Renal cortical epithelial cell (primary cell): Measurements from ENCODE around the gene NRROS. TPM values are rescaled to one million over a fixed set of nuclear protein-coding genes. Genes with fewer than 3 reads are reported as not detected.
"Not testable (repeated sequence)": the region's sequence is repeated elsewhere in the genome, so short reads cannot be mapped to it uniquely, and the experiment has no call there.

Experiments used
- DNase-seq: peaks from one replicate; pipeline ENCODE4 v3.0.0-alpha.2; 2011; ENCODE audit warnings: low read depth
- total RNA-seq: library from RNA; depleted of rRNA; stranded (reverse); fragments of >200 nt; gene quantifications from 2 replicates; pipeline ENCODE4 v1.2.3, GENCODE V29; 2014

The NRROS gene
- total RNA-seq, 1 donor from 2014 or later: 0.20 TPM

DNA sequence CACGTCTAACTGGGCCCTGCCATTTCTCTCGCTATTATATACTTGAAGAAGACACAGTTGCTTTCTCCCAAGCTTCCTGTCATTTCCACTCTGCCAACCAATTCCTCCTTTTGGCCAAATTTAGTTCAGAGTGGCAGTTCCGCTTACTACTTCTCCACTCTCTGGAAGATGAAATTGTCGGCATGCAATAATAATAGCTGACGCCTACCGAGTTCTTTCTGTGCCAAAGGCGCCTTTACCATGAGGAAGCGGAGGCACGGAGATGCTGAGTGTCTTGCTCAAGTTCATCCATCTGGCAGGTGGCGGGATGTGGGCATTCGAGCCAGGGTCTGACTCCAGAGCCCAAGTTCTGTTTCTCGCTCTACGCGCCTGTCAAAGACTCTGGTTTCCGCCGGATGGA lies 14.6 kb upstream of the NRROS start:
- no peak for DNase-seq

GRCh38 chr3:196625331-196625730 lies 14.2 kb upstream of the NRROS start:
- DNase-seq: no peak

DNA sequence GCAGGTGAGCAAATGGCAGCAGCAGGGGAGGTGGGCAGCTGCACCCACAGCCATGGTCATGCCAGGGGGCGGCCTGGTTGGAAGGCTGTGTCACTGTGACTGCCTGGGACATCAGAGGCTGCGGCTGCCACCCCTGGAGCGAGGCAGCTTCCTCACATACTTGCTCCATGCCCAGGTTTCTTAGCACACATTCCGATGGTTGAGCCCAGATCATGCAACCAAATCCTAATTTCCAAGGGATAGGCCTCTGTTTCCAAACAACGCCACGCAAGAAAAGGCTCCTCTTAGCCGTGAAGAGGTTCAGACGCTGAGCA lies 11.6 kb upstream of the NRROS start:
- no peak for DNase-seq

DNA sequence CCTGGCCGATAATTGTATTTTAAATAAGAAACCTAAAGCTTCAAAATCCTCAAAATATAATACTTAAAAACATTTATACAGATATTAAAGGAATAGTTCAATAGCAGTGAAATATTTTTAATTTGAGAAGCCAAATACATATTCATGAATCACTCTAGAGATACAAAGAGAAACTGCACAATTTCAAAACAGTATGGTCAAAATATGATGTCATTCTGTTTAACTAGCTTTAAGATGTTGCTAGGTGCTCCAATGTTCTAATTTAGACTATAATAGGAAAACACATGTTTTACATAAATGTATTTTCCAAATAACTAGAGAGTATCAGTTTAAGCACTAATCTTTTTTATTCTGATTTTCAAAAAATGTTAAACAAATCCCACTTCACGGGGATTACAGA lies 10.3 kb upstream of the NRROS start:
- DNase-seq: no peak

- DNase-seq: no peak
These were observed 7.8 kb upstream of the NRROS start for GRCh38 chr3:196631682-196632045.

GRCh38 chr3:196632046-196632751 lies 7.3 kb upstream of the NRROS start:
- DNase-seq: peak; percentile 35

DNA sequence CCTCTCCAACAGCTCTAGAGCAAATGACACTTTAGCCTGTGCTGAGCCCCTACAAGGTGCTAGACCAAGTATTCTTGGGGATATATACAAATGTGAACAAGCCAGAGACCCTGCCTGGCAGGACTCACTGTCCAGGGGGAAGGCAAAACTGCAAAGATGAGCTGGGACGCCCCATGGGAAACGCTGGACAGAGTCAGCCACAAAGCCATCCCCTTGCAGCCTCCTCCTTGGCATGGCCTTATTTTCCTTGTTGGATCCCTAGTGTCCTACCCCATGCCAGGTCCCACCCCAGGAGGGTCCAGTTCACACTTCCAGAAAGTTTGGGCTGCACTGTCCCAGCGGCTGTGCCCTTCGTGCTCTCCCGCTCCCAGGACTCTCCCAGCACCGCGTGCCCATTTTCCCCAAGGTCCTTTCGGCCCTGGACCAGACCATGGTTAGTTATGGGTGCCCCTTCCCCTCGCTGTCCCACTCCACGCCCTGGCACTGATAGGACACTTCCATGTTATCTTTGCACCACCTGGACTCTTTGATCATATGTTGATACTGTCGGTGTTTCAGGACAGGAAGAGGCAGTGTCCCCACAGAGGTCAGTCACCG lies 5.8 kb upstream of the NRROS start:
- DNase-seq: no peak

GRCh38 chr3:196634224-196634623 lies 5.3 kb upstream of the NRROS start:
- DNase-seq: no peak

DNA sequence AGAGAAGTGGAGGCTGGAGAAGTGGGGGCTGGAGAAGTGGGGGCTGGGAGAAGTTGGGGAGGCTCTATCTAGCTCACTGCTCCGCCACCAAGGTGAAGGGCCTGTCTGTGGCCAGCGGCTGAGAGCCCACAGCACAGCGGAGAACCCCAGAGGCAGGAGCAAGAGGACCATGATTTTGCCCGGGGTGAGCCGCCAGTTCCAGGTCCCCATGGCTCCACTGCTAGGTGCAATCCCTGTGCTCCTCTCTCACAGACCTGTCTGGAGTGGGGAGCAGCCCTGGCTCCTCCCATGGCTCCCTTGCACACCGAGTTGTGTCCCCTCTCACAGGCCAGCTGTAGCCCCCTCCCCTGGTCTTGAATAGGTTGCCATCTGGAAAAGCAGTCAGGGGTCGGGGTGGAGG lies 4.7 kb upstream of the NRROS start:
- no peak for DNase-seq

- no peak for DNase-seq
These were observed 2.8 kb upstream of the NRROS start for GRCh38 chr3:196636369-196637349.

GRCh38 chr3:196637941-196638340 lies 1.6 kb upstream of the NRROS start:
- DNase-seq: not testable (repeated sequence)

DNA sequence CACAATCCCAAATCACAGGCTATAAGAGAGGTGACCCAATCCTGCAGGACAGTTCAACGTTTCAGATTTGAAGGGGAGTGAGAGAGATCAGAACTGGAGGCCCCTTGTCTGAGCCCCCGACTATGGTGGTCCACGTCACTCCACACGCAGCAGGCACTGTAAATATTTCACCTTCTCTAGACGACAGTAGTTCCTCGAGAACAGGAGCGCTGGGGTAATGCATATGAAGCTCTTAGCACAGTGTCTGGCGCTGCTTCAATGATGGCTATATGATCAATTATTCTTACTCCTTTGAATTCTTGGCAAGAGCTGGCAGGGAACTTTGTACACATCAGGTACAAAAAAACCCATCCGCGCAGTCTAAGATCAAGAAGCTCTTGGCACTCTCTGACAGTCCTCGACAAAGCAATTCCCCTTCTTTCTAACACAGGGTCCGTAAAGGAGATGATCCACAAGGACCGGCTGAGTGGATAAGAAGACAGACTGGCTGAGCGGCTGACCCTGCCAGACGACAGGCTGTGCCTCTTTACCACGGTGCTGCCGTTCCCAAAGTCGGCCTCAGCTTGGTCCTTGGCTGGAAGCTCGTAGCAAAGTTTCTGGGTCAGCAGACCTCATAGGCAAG lies 522 bp upstream of the NRROS start:
- DNase-seq: no peak

DNA sequence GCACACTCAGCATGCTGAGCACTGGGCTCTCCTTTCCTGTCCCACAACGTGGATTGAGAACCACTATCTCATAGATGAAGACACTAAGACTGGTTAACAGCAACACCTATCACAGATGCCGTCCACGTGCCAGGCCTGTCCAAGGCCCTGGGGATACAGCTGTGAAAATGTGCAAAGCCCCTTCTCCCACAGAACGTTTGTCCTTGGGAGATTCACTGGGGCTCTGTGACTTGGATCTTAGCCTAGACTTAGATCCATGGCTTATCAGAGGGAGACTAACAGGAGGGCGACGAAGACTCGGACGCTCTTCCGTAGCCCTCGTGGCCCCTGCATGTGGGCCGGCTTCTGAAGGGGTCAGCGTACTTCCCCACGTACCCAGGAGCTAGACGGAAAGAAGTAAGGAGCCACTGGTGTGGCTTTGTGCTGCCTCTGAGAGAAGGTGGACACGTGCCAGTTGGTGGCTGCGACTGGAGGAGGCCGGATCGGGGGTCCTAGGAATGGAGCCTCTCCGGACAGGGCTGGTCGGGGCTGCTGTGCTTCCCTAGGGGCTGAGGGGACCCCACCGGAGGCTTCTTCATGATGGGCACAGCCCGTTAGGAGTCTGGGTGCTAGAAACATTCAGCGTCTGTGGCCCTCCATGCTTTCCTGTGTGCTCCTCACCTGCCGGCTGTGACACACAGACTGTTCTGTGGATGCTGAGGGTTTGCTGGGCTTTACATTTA lies 964 bp downstream of the NRROS start:
- no peak for DNase-seq

DNA sequence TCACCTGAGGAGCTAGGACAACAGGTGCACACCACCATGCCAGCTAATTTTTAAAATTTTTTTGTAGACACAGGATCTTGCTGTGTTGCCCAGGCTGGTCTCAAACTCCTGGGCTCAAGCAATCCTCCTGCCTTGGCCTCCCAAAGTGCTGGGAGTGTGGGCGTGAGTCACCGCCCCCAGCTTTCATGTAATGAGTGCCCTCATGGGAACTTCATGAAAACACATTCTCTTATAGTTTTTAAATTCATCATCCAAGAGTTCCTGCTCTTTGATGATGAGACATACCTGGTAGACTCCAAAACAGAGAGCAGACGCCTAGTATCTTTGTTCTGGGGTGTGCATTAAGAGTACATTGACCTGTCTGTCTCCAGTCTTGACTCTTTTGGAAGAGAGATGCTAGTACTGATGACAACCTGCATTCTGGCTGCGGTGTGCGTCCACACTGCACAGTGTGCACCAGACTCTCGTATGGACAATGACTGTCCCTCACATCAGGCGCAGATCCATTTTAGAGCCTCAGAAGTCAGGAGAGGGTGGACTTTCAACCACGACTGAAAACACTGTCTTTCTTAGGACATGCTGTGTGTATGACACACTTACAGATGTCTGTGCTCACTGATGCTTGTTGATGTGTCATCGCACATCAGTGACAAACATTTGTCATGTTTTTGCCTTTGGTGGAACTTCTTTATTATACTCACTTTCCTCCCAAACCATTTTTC lies 2.0 kb downstream of the NRROS start:
- DNase-seq: no peak

DNA sequence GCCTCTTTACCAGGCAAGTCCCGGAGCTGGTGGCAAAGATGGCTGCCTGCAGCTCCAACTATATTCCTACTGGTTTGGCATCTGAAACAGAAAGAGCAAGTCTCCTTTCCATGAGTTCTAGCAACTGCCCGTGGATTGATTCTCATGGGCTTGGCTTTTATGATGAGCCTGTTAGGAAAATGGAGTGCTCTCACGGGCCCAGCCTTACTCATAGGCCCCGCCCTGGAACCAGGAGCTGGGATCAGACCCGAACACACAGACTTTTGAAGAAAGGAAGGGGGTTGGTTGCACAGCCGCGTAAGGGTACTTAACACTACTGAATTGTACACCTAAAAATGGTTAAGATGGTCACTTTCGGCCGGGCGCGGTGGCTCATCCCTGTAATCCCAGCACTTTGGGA lies 2.9 kb downstream of the NRROS start:
- DNase-seq: no peak

DNA sequence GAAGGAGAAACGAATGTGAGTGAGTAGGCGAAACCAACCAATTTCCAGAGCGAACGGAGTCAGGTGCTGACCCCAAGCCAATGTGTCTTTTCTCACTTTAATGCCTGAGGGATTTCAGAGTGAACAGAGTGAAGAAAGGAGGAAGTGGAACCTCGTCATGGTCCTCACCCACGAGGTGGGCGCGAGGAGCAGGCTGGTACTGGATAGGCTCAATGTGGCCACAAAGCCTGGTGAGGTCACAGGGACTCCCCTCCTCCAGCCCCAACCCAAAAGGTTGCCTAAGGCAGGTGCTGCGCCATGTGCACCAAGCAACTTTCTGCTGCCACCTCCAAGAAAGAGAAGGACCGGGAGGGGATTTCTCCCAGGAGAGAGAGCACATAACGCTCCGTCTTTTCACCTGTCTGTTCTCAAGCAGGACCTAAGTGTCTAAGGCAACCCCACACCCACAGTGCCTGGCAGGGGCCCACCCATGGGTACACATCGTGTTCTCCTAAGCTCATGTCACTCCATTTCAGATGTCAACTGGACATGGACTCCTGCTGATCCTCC lies 3.8 kb downstream of the NRROS start:
- no peak for DNase-seq

DNA sequence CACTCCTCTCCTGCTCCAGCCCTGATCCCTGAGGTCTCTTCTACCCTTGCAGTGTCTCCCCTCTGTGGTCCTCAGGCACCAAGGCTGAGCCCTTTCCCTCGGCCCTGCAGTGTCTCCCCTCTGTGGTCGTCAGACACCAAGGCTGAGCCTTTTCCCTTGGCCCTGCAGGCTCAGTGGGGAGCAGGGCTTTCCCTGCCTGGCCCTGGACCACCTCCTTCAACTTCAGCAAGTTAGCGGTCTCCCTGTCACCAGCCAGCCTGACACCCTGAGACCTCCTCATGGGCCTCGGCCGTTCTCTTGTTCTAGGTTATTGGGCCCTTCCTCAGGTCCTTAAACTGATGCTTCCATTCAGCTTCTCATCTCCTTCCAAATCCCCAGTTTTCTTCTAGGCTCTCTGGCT lies 4.3 kb downstream of the NRROS start:
- no peak for DNase-seq

DNA sequence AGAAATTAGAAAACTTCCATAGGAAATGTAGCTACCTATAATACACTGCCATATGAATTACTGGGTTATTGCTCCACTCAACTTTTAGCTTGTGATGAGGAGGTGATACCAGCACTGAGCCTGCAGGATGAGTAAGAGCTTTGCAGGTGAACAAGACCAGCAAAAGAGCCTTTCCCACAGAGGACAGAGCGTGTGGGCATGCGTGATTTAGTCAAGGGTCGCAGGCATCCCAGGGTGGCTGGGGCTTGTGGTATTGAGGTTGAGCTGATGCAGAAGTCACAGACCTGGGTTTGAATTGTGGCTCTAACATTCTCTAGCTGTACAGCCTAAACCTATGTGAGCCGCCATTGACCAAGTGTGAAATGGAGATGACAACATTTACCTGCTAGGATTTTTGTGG lies 5.6 kb downstream of the NRROS start:
- DNase-seq: no peak

DNA sequence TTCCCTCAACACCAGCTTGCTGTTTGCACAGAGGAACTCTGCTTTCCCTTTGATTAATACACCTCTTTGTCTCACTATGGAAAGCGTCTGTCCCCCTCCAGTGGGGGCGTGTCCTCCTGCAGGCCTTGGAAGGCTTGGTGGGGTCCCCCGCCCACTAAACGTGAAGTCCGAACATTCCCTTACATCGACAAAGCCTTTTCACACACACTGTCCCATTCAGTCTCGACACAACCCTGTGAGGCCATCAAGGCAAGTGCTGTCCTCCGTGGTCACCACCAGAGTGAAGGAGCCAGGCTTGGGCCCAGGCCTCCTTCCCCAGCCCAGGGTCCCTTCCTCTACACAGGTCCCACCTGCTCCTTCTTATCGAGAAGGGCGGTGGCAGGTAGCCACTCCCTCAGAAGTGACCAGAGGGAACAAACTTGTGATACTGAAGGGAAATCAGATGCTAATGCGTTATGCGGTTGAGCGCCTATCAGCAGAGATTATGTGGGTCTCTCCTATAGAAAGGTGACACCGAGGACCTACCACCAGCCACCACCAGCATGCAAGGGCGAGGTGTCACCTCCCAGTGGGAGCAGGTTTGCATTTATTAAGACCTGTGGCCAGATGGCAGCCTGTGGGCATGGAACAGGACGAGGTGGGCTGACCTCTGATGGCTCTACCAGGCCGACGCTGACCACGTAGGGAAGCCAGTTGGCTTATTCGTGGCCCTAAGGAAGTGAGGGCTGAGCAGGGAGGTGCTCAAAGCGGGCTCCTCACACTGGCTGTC lies 6.6 kb downstream of the NRROS start:
- DNase-seq: no peak

DNA sequence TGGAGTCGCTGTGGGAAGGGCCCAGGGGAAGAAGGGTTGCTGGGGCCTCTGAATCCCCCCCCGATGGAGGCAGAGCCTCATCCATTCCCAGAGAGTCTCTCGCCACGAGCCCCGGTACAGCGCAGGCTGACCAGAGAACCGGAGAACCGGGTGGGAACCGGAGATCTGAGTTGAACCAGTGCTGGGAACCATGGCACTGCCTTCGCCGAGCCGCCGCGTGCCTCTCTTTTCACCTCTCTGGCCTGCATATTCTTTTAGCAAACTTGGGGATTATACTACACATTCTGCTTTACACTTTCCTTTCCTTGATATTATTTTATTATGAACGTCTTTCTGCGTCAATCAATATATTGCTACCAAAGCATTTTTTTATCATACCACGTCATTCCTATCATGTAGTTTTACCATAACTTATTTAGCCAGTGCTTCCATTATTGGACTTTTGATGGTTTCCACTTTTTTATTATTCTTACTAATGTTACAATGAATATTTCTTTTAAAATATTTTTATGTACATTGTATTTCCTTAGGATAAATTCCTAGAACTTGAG lies 7.2 kb downstream of the NRROS start:
- DNase-seq: no peak
